Upper lobe of left lung (tissue), 6 donors: Measurements from ENCODE around the gene LRCH1. TPM values are rescaled to one million over a fixed set of nuclear protein-coding genes. Genes with fewer than 3 reads are reported as not detected.

Experiments used
- ATAC-seq, 2 donors: fragments of 200-7000 bp; cut with Tn5 transposase; one replicate each; pipeline ENCODE4 v1.9.1; 2022; ENCODE audit warnings: mild to moderate bottlenecking in 2 of 2, moderate library complexity in 2 of 2; ENCODE audit not compliant: low FRiP score in 2 of 2
- DNase-seq, 2 donors: peaks; one replicate each; pipeline ENCODE4 v3.0.0-alpha.2; 2019 to 2020
- H3K27ac ChIP-seq, 4 donors: fragments of 200-600 bp; sonication (generic); one replicate each; pipeline ENCODE4 v1.5.1; 2016 to 2019
- H3K27me3 ChIP-seq, 4 donors: fragments of 200-600 bp; sonication (generic); one replicate each; pipeline ENCODE4 v1.5.1; 2017 to 2019
- H3K36me3 ChIP-seq, 4 donors: fragments of 200-600 bp; sonication (generic); one replicate each; pipeline ENCODE4 v1.5.1; 2016 to 2019
- H3K4me1 ChIP-seq, 4 donors: fragments of 200-600 bp; sonication (generic); one replicate each; pipeline ENCODE4 v1.5.1; 2018 to 2019
- H3K4me3 ChIP-seq, 4 donors: fragments of 200-600 bp; sonication (generic); one replicate each; pipeline ENCODE4 v1.5.1; 2017 to 2019; ENCODE audit warnings: mild to moderate bottlenecking in 2 of 4, moderate library complexity in 1 of 4
- H3K9me3 ChIP-seq, 4 donors: fragments of 200-600 bp; sonication (generic); one replicate each; pipeline ENCODE4 v1.5.1; 2018 to 2019
- CTCF ChIP-seq, 6 experiments: fragments of 450-650 bp in 4 of 6; fragments of 200-600 bp in 2 of 6; sonication (generic) in 2 of 6; IDR thresholded peaks; one replicate each; pipeline ENCODE4 v1.5.1; 2016 to 2019; ENCODE audit warnings: antibody characterized with exemption in 6 of 6
- EP300 ChIP-seq, 4 donors: sonication (generic); formaldehyde crosslinking; IDR thresholded peaks; one replicate each; pipeline ENCODE4 v1.5.1; 2017; ENCODE audit warnings: antibody characterized with exemption in 4 of 4, control low read depth in 2 of 4
- POLR2A ChIP-seq, 4 donors: fragments of 450-650 bp; IDR thresholded peaks; one replicate each; pipeline ENCODE4 v1.5.1; 2016 to 2017; ENCODE audit warnings: antibody characterized with exemption in 4 of 4, mild to moderate bottlenecking in 2 of 4
- POLR2AphosphoS5 ChIP-seq, 2 donors: sonication (generic); formaldehyde crosslinking; IDR thresholded peaks; one replicate each; pipeline ENCODE4 v1.5.1; 2017; ENCODE audit warnings: antibody characterized with exemption in 2 of 2
- WGBS, 2 donors: methylation state at CpG; one replicate each; pipeline ENCODE4 v1.1.5; 2017 to 2018; 5-methylcytosine and 5-hydroxymethylcytosine counted together
- total RNA-seq, 6 donors: library from RNA; depleted of rRNA in 4 of 6; stranded (reverse); fragments of >200 nt in 4 of 6; gene quantifications; one replicate each; pipeline versions ENCODE4 v1.1.0 to v1.2.1, GENCODE V29; 2016 to 2021
- donor health status: DM: no; HTN: no; CAD: no; lungs with moderate emphysema.
- donor health status: DM: no; HTN: yes; CAD: no; lungs with severe emphysema.

The LRCH1 gene
- total RNA-seq, 6 donors from 2014 or later = 17.2 to 27.0 (median 22.7) TPM

- Histone ChIP-seq H3K9me3 (no peaks in the 10 kb centered on the region), H3K4me1 (no peaks in the 10 kb centered on the region), H3K36me3 (peaks cover 6 to 94% (median 29%) of the 10 kb centered on the region in 4 donors), H3K27ac (no peak overlapping the region), H3K27me3 (no peaks in the 10 kb centered on the region), H3K4me3 (no peak overlapping the region)
- 87 to 93% methylated on average over 6 of the region's 6 CpGs for WGBS, 2 donors
- TF ChIP-seq CTCF (IDR thresholded peaks at IDR 0.05) = no peak
- no peak for TF ChIP-seq POLR2AphosphoS5 (IDR thresholded peaks at IDR 0.05)
- no peak for TF ChIP-seq POLR2A (IDR thresholded peaks at IDR 0.05)
- TF ChIP-seq EP300 (IDR thresholded peaks at IDR 0.05) = no peak
- ATAC-seq (no peak), DNase-seq (no peak)
These were observed 178.6 kb downstream of the LRCH1 start for GRCh38 chr13:46731535-46731934.

- H3K27ac ChIP-seq = no peak overlapping the region
- H3K4me3 ChIP-seq = no peak overlapping the region
- no peaks in the 10 kb centered on the region for H3K4me1 ChIP-seq
- 71 to 93% methylated on average over 3 of the region's 3 CpGs for WGBS, 2 donors
- no peak for TF ChIP-seq POLR2AphosphoS5 (IDR thresholded peaks at IDR 0.05)
- TF ChIP-seq CTCF (IDR thresholded peaks at IDR 0.05) = no peak
- no peak for TF ChIP-seq POLR2A (IDR thresholded peaks at IDR 0.05)
- no peak for TF ChIP-seq EP300 (IDR thresholded peaks at IDR 0.05)
- no peaks in the 10 kb centered on the region for H3K27me3 ChIP-seq
- no peaks in the 10 kb centered on the region for H3K9me3 ChIP-seq
- no peak for DNase-seq
- peaks cover 0 to 81% (median 14%) of the 10 kb centered on the region in 4 donors for H3K36me3 ChIP-seq
- no peak for ATAC-seq
These were observed 182.5 kb downstream of the LRCH1 start for GRCh38 chr13:46735425-46735824.

- Histone ChIP-seq H3K36me3 (peaks cover 0 to 81% (median 14%) of the 10 kb centered on the region in 4 donors), H3K4me1 (no peaks in the 10 kb centered on the region), H3K4me3 (no peak overlapping the region), H3K27me3 (no peaks in the 10 kb centered on the region), H3K27ac (no peak overlapping the region), H3K9me3 (no peaks in the 10 kb centered on the region)
- WGBS, 2 donors = 65 to 66% methylated on average over 2 of the region's 2 CpGs
- DNase-seq (no peak), ATAC-seq (no peak)
- no peak for TF ChIP-seq POLR2A (IDR thresholded peaks at IDR 0.05)
These were observed 183.8 kb downstream of the LRCH1 start for GRCh38 chr13:46736541-46737310.

- no peaks in the 10 kb centered on the region for H3K4me1 ChIP-seq
- H3K27me3 ChIP-seq = no peaks in the 10 kb centered on the region
- H3K9me3 ChIP-seq = no peaks in the 10 kb centered on the region
- H3K27ac ChIP-seq = no peak overlapping the region
- DNase-seq (no peak), ATAC-seq (no peak)
- peaks cover 0 to 79% (median 13%) of the 10 kb centered on the region in 4 donors for H3K36me3 ChIP-seq
- 92 to 96% methylated on average over 2 of the region's 2 CpGs for WGBS, 2 donors
- no peak overlapping the region for H3K4me3 ChIP-seq
- TF ChIP-seq POLR2A (IDR thresholded peaks at IDR 0.05) (no peak), CTCF (IDR thresholded peaks at IDR 0.05) (no peak), POLR2AphosphoS5 (IDR thresholded peaks at IDR 0.05) (no peak), EP300 (IDR thresholded peaks at IDR 0.05) (no peak)
These were observed 185.1 kb downstream of the LRCH1 start for GRCh38 chr13:46738055-46738454.

GRCh38 chr13:46738766-46739165, 185.8 kb downstream of the LRCH1 start:
- no peaks in the 10 kb centered on the region for H3K9me3 ChIP-seq
- ATAC-seq (no peak), DNase-seq (no peak)
- H3K4me3 ChIP-seq = no peak overlapping the region
- H3K27me3 ChIP-seq = no peaks in the 10 kb centered on the region
- TF ChIP-seq CTCF (IDR thresholded peaks at IDR 0.05) = no peak
- TF ChIP-seq EP300 (IDR thresholded peaks at IDR 0.05) = no peak
- TF ChIP-seq POLR2AphosphoS5 (IDR thresholded peaks at IDR 0.05) = no peak
- TF ChIP-seq POLR2A (IDR thresholded peaks at IDR 0.05) = no peak
- H3K36me3 ChIP-seq = peaks cover 0 to 72% (median 13%) of the 10 kb centered on the region in 4 donors
- 89 to 95% methylated on average over 1 of the region's 1 CpG for WGBS, 2 donors
- no peak overlapping the region for H3K27ac ChIP-seq
- no peaks in the 10 kb centered on the region for H3K4me1 ChIP-seq
